DOHH2 (cell line): ENCODE measurements around the gene CEBPA.

Experiments used
- EZH2phosphoT487 ChIP-seq: fragments of 200-600 bp; sonication (generic); IDR thresholded peaks from 2 replicates; pipeline ENCODE4 v1.6.1; 2017; ENCODE audit warnings: borderline replicate concordance, mild to moderate bottlenecking, antibody characterized with exemption, low read length, moderate library complexity, mixed read lengths
- TF ChIP-seq, protein P1 (sequence below): fragments of 200-600 bp; sonication (generic); IDR thresholded peaks from one replicate; pipeline ENCODE4 v1.5.1; 2014; ENCODE audit warnings: antibody characterized with exemption, mild to moderate bottlenecking, low read depth, low read length; ENCODE audit not compliant: poor library complexity, severe bottlenecking

DNA sequence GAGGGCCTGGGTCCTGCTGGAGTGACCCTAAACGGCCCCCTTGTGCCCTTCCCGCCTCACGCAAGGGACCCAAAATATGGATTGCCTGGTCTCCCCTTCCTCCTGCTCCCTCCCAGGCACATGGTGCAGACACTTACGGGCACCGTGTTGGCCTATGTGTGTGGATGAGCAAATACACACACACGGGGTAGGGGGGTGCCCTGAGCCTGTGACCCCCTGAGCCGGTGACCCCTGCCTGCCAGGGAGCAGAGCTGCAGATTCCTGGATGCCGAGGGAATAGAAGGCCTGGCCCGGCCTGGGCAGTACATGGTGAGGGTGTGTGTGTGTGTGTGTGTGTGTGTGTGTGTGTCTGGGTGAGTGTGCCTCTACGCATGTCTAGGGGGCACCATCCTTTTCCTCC is 33.3 kb downstream of the CEBPA start:
- TF ChIP-seq, protein P1, sequence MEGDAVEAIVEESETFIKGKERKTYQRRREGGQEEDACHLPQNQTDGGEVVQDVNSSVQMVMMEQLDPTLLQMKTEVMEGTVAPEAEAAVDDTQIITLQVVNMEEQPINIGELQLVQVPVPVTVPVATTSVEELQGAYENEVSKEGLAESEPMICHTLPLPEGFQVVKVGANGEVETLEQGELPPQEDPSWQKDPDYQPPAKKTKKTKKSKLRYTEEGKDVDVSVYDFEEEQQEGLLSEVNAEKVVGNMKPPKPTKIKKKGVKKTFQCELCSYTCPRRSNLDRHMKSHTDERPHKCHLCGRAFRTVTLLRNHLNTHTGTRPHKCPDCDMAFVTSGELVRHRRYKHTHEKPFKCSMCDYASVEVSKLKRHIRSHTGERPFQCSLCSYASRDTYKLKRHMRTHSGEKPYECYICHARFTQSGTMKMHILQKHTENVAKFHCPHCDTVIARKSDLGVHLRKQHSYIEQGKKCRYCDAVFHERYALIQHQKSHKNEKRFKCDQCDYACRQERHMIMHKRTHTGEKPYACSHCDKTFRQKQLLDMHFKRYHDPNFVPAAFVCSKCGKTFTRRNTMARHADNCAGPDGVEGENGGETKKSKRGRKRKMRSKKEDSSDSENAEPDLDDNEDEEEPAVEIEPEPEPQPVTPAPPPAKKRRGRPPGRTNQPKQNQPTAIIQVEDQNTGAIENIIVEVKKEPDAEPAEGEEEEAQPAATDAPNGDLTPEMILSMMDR = no peak
- TF ChIP-seq EZH2phosphoT487 = no peak
